Hepatocyte (in vitro differentiated cells): ENCODE results near the gene ELOA. TPM values are rescaled to one million over a fixed set of nuclear protein-coding genes. Genes with fewer than 3 reads are reported as not detected.

Source experiments
- DNase-seq: peaks from one replicate; pipeline ENCODE4 v3.0.0-alpha.2; 2016; ENCODE audit warnings: low spot score
- H2AFZ ChIP-seq: fragments of 200-600 bp; sonication (generic); 2 replicates; pipeline ENCODE4 v1.6.0; 2016; ENCODE audit warnings: antibody characterized with exemption, mild to moderate bottlenecking
- H3K27ac ChIP-seq: fragments of 200-600 bp; sonication (generic); 2 replicates; pipeline ENCODE4 v1.5.1; 2016; ENCODE audit warnings: mild to moderate bottlenecking
- H3K27me3 ChIP-seq: fragments of 200-600 bp; sonication (generic); 2 replicates; pipeline ENCODE4 v1.6.1; 2016
- H3K36me3 ChIP-seq: fragments of 200-600 bp; sonication (generic); replicated peaks from 2 replicates; pipeline ENCODE4 v1.5.1; 2016; ENCODE audit warnings: low read depth; ENCODE audit not compliant: insufficient read depth
- H3K4me1 ChIP-seq: fragments of 200-600 bp; sonication (generic); 2 replicates; pipeline ENCODE4 v1.5.1; 2016; ENCODE audit warnings: mild to moderate bottlenecking, moderate library complexity; ENCODE audit not compliant: insufficient read depth
- H3K4me2 ChIP-seq: fragments of 200-600 bp; sonication (generic); 2 replicates; pipeline ENCODE4 v1.6.0; 2016
- H3K4me3 ChIP-seq: fragments of 200-600 bp; sonication (generic); 2 replicates; pipeline ENCODE4 v1.5.1; 2016; ENCODE audit warnings: mild to moderate bottlenecking
- H3K79me2 ChIP-seq: fragments of 200-600 bp; sonication (generic); 2 replicates; pipeline ENCODE4 v1.6.0; 2017; ENCODE audit warnings: mild to moderate bottlenecking
- H3K9me2 ChIP-seq: fragments of 200-600 bp; sonication (generic); replicated peaks from 2 replicates; pipeline ENCODE4 v1.6.0; 2017; ENCODE audit warnings: mild to moderate bottlenecking; ENCODE audit not compliant: insufficient read depth
- H3K9me3 ChIP-seq: fragments of 200-600 bp; sonication (generic); 2 replicates; pipeline ENCODE4 v1.5.1; 2016; ENCODE audit warnings: low read depth, mild to moderate bottlenecking
- H4K20me1 ChIP-seq: fragments of 200-600 bp; sonication (generic); 2 replicates; pipeline ENCODE4 v1.6.0; 2016; ENCODE audit warnings: mild to moderate bottlenecking; ENCODE audit not compliant: insufficient read depth, poor library complexity, severe bottlenecking
- CTCF ChIP-seq: fragments of 200-600 bp; sonication (generic); IDR thresholded peaks from 2 replicates; pipeline ENCODE4 v1.5.1; 2016; ENCODE audit warnings: antibody characterized with exemption, mild to moderate bottlenecking; ENCODE audit not compliant: poor library complexity
- EZH2 ChIP-seq: fragments of 200-600 bp; sonication (generic); IDR thresholded peaks from 2 replicates; pipeline ENCODE4 v1.6.1; 2016; ENCODE audit warnings: antibody characterized with exemption, mild to moderate bottlenecking, borderline replicate concordance
- EZH2phosphoT487 ChIP-seq: fragments of 200-600 bp; sonication (generic); IDR thresholded peaks from one replicate; pipeline ENCODE4 v1.6.1; 2018; ENCODE audit warnings: antibody characterized with exemption, mild to moderate bottlenecking, low read depth, moderate library complexity; ENCODE audit not compliant: unreplicated experiment, severe bottlenecking
- WGBS: methylation state at CpG from one replicate; pipeline ENCODE4 v1.1.6; 2016; ENCODE audit warnings: low lambda C conversion rate; ENCODE audit errors: missing lambda C conversion rate; 5-methylcytosine and 5-hydroxymethylcytosine counted together
- polyA plus RNA-seq: library from polyadenylated mRNA; unstranded; fragments of >200 nt; fragmentation: Nextera tagmentation; extraction: Ambion mirVana; gene quantifications from 2 replicates; pipeline ENCODE4 v1.2.1, GENCODE V29; 2016
- total RNA-seq: library from RNA; depleted of rRNA; stranded (reverse); fragments of >200 nt; gene quantifications from 2 replicates; pipeline ENCODE4 v1.2.3, GENCODE V29; 2014

ELOA gene
- total and polyA plus RNA-seq, 2 experiments from 2014 or later: 25.6 to 26.0 TPM

GRCh38 chr1:23695667-23696066, 47.6 kb upstream of the ELOA start:
- Histone ChIP-seq H4K20me1 (peaks cover 80% of the 10 kb centered on the region), H3K36me3 (peaks cover 5% of the 10 kb centered on the region)
- 96% methylated on average over 3 of the region's 3 CpGs for WGBS

GRCh38 chr1:23696335-23696989, 46.8 kb upstream of the ELOA start:
- Histone ChIP-seq H3K27ac (no peak overlapping the region), H3K79me2 (peaks cover 98% of the 10 kb centered on the region), H3K9me2 (no peaks in the 10 kb centered on the region), H3K4me3 (no peak overlapping the region), H3K9me3 (no peaks in the 10 kb centered on the region), H2AFZ (no peak overlapping the region), H3K4me1 (peaks cover 26% of the 10 kb centered on the region), H3K4me2 (no peak overlapping the region), H4K20me1 (peaks cover 86% of the 10 kb centered on the region), H3K27me3 (no peaks in the 10 kb centered on the region), H3K36me3 (peaks cover 5% of the 10 kb centered on the region)
- no peak for TF ChIP-seq EZH2
- no peak for TF ChIP-seq CTCF
- no peak for TF ChIP-seq EZH2phosphoT487
- WGBS: 84% methylated on average over 6 of the region's 6 CpGs
- no peak for DNase-seq

More at GRCh38 chr1:23695667-23696066, 47.6 kb upstream of the ELOA start:
- Histone ChIP-seq H3K9me2 (no peaks in the 10 kb centered on the region), H3K27ac (no peak overlapping the region), H2AFZ (no peak overlapping the region), H3K79me2 (peaks cover 90% of the 10 kb centered on the region), H3K9me3 (no peaks in the 10 kb centered on the region), H3K4me3 (no peak overlapping the region), H3K27me3 (no peaks in the 10 kb centered on the region), H3K4me2 (peak overlapping the region; percentile 25), H3K4me1 (peaks cover 26% of the 10 kb centered on the region)
- TF ChIP-seq EZH2 (no peak), EZH2phosphoT487 (no peak), CTCF (no peak)
- no peak for DNase-seq

GRCh38 chr1:23698466-23698865, 44.8 kb upstream of the ELOA start:
- Histone ChIP-seq H3K4me2 (no peak overlapping the region), H4K20me1 (peaks cover 73% of the 10 kb centered on the region), H3K36me3 (peaks cover 5% of the 10 kb centered on the region), H3K4me1 (peaks cover 20% of the 10 kb centered on the region), H3K27ac (no peak overlapping the region), H3K27me3 (no peaks in the 10 kb centered on the region), H2AFZ (no peak overlapping the region), H3K9me3 (no peaks in the 10 kb centered on the region), H3K79me2 (peaks cover 91% of the 10 kb centered on the region), H3K9me2 (no peaks in the 10 kb centered on the region), H3K4me3 (no peak overlapping the region)
- 94% methylated on average over 5 of the region's 5 CpGs for WGBS
- TF ChIP-seq EZH2phosphoT487 (no peak), CTCF (no peak), EZH2 (no peak)
- DNase-seq: no peak
